Activated T-helper 2 cell treated with anti-CD3 and anti-CD28 coated beads, Interferon-gamma antibody, Interleukin-2, Interleukin-4, amounts not matched to agents 10 μg/mL and 5 μg/mL and 100 μg/mL, durations not matched to agents 14 hours and 24 hours and 36 hours (primary cell): ENCODE measurements around the gene TTLL3. TPM values are rescaled to one million over a fixed set of nuclear protein-coding genes. Genes with fewer than 3 reads are reported as not detected.

Experiments
- DNase-seq: peaks from one replicate; pipeline ENCODE4 v3.0.0; 2021; ENCODE audit warnings: low spot score
- H3K27ac Mint-ChIP-seq: one replicate; pipeline ENCODE4 v1.8.0; 2021; ENCODE audit warnings: mixed read lengths
- H3K27me3 Mint-ChIP-seq: one replicate; pipeline ENCODE4 v1.8.0; 2021; ENCODE audit warnings: low read depth, mixed read lengths
- H3K36me3 Mint-ChIP-seq: one replicate; pipeline ENCODE4 v1.8.0; 2021; ENCODE audit warnings: low read depth, mixed read lengths
- H3K4me1 Mint-ChIP-seq: one replicate; pipeline ENCODE4 v1.8.0; 2021; ENCODE audit warnings: low read depth, mixed read lengths
- H3K4me3 Mint-ChIP-seq: one replicate; pipeline ENCODE4 v1.8.0; 2021; ENCODE audit warnings: low read depth, mild to moderate bottlenecking, moderate library complexity, mixed read lengths
- H3K9me3 Mint-ChIP-seq: one replicate; pipeline ENCODE4 v1.8.0; 2021; ENCODE audit warnings: mixed read lengths
- intact Hi-C: fragments of 100-400 bp; cut with micrococcal nuclease; formaldehyde crosslinking; loops from one replicate; pipeline ENCODE4 v1.15.1; 2023
- total RNA-seq: library from RNA; stranded (reverse); gene quantifications from 2 replicates; pipeline ENCODE4 v1.2.3, GENCODE V29; 2022

TTLL3 gene
- total RNA-seq, 1 donor from 2014 or later: 56.5 TPM

GRCh38 chr3:9817436-9817835, 7.4 kb downstream of the TTLL3 start:
- intact Hi-C loops: no loop called here
- peaks cover 5% of the 10 kb centered on the region for H3K4me1 Mint-ChIP-seq
- H3K27me3 Mint-ChIP-seq: no peaks in the 10 kb centered on the region
- H3K9me3 Mint-ChIP-seq: no peaks in the 10 kb centered on the region
- DNase-seq: no peak
- H3K27ac Mint-ChIP-seq: no peak overlapping the region
- no peak overlapping the region for H3K4me3 Mint-ChIP-seq
- peaks cover 28% of the 10 kb centered on the region for H3K36me3 Mint-ChIP-seq

GRCh38 chr3:9818666-9819335, 8.7 kb downstream of the TTLL3 start:
- intact Hi-C loops: no loop called here
- Mint-ChIP-seq H3K27me3 (no peaks in the 10 kb centered on the region), H3K36me3 (peaks cover 17% of the 10 kb centered on the region), H3K9me3 (no peaks in the 10 kb centered on the region), H3K27ac (no peak overlapping the region), H3K4me3 (no peak overlapping the region), H3K4me1 (peaks cover 5% of the 10 kb centered on the region)
- DNase-seq: no peak

GRCh38 chr3:9820543-9820942, 10.5 kb downstream of the TTLL3 start:
- peaks cover 5% of the 10 kb centered on the region for H3K4me1 Mint-ChIP-seq
- H3K27ac Mint-ChIP-seq: no peak overlapping the region
- no peak overlapping the region for H3K4me3 Mint-ChIP-seq
- peaks cover 17% of the 10 kb centered on the region for H3K36me3 Mint-ChIP-seq
- no peak for DNase-seq
- no peaks in the 10 kb centered on the region for H3K9me3 Mint-ChIP-seq
- intact Hi-C loops: no loop called here
- H3K27me3 Mint-ChIP-seq: no peaks in the 10 kb centered on the region

- H3K4me3 Mint-ChIP-seq: no peak overlapping the region
- no peak for DNase-seq
- peaks cover 16% of the 10 kb centered on the region for H3K36me3 Mint-ChIP-seq
- H3K4me1 Mint-ChIP-seq: peaks cover 5% of the 10 kb centered on the region
- no peak overlapping the region for H3K27ac Mint-ChIP-seq
- no peaks in the 10 kb centered on the region for H3K9me3 Mint-ChIP-seq
- intact Hi-C loops: no loop called here
- H3K27me3 Mint-ChIP-seq: no peaks in the 10 kb centered on the region
Observed at GRCh38 chr3:9820946-9821345, 10.9 kb downstream of the TTLL3 start.

GRCh38 chr3:9825451-9826040, 15.5 kb downstream of the TTLL3 start:
- Mint-ChIP-seq H3K4me1 (no peaks in the 10 kb centered on the region), H3K4me3 (no peak overlapping the region), H3K9me3 (no peaks in the 10 kb centered on the region), H3K27me3 (no peaks in the 10 kb centered on the region), H3K36me3 (peaks cover 33% of the 10 kb centered on the region), H3K27ac (no peak overlapping the region)
- DNase-seq: no peak
- intact Hi-C loops: no loop called here

GRCh38 chr3:9826815-9827573, 16.9 kb downstream of the TTLL3 start:
- no peak for DNase-seq
- no peak overlapping the region for H3K27ac Mint-ChIP-seq
- intact Hi-C loops: no loop called here
- H3K36me3 Mint-ChIP-seq: peaks cover 36% of the 10 kb centered on the region
- no peak overlapping the region for H3K4me3 Mint-ChIP-seq
- H3K4me1 Mint-ChIP-seq: peaks cover 1% of the 10 kb centered on the region
- H3K9me3 Mint-ChIP-seq: no peaks in the 10 kb centered on the region
- H3K27me3 Mint-ChIP-seq: no peaks in the 10 kb centered on the region

GRCh38 chr3:9828801-9829755, 19.0 kb downstream of the TTLL3 start:
- Mint-ChIP-seq H3K36me3 (peaks cover 40% of the 10 kb centered on the region), H3K27me3 (no peaks in the 10 kb centered on the region), H3K4me1 (peaks cover 1% of the 10 kb centered on the region), H3K27ac (no peak overlapping the region), H3K4me3 (no peak overlapping the region), H3K9me3 (no peaks in the 10 kb centered on the region)
- no peak for DNase-seq
- intact Hi-C loops: no loop called here

GRCh38 chr3:9831253-9831652, 21.2 kb downstream of the TTLL3 start:
- H3K36me3 Mint-ChIP-seq: peaks cover 60% of the 10 kb centered on the region
- no peak overlapping the region for H3K27ac Mint-ChIP-seq
- no peak overlapping the region for H3K4me3 Mint-ChIP-seq
- H3K27me3 Mint-ChIP-seq: no peaks in the 10 kb centered on the region
- intact Hi-C loops: no loop called here
- H3K4me1 Mint-ChIP-seq: peaks cover 1% of the 10 kb centered on the region
- H3K9me3 Mint-ChIP-seq: no peaks in the 10 kb centered on the region
- no peak for DNase-seq

- Mint-ChIP-seq H3K27ac (no peak overlapping the region), H3K27me3 (no peaks in the 10 kb centered on the region), H3K4me1 (peaks cover 1% of the 10 kb centered on the region), H3K9me3 (no peaks in the 10 kb centered on the region), H3K4me3 (no peak overlapping the region), H3K36me3 (peaks cover 59% of the 10 kb centered on the region)
- DNase-seq: no peak
- intact Hi-C loops: no loop called here
Observed at GRCh38 chr3:9833078-9833477, 23.0 kb downstream of the TTLL3 start.

- Mint-ChIP-seq H3K27ac (no peak overlapping the region), H3K9me3 (no peaks in the 10 kb centered on the region), H3K4me1 (peaks cover 1% of the 10 kb centered on the region), H3K4me3 (no peak overlapping the region), H3K27me3 (no peaks in the 10 kb centered on the region), H3K36me3 (peaks cover 58% of the 10 kb centered on the region)
- no peak for DNase-seq
- intact Hi-C loops: no loop called here
Observed at GRCh38 chr3:9834520-9835380, 24.7 kb downstream of the TTLL3 start.

GRCh38 chr3:9837701-9838582, 27.9 kb downstream of the TTLL3 start:
- Mint-ChIP-seq H3K27ac (no peak overlapping the region), H3K9me3 (no peaks in the 10 kb centered on the region), H3K36me3 (peaks cover 67% of the 10 kb centered on the region), H3K4me3 (no peak overlapping the region), H3K27me3 (no peaks in the 10 kb centered on the region), H3K4me1 (peaks cover 10% of the 10 kb centered on the region)
- intact Hi-C loops: no loop called here
- no peak for DNase-seq
